Parathyroid adenoma (tissue), 2 donors: ENCODE measurements around the gene PRDM15.

Source experiments
- H2AFZ ChIP-seq: fragments of 300-600 bp; sonication (generic); one replicate; pipeline ENCODE4 v1.7.0; 2017; ENCODE audit warnings: antibody characterized with exemption, mild to moderate bottlenecking
- H3K27ac ChIP-seq: fragments of 300-600 bp; sonication (generic); one replicate; pipeline ENCODE4 v1.7.0; 2017
- H3K27me3 ChIP-seq: fragments of 300-600 bp; sonication (generic); one replicate; pipeline ENCODE4 v1.7.0; 2017; ENCODE audit warnings: low read length; ENCODE audit not compliant: control insufficient read depth, insufficient read depth
- H3K36me3 ChIP-seq: fragments of 300-600 bp; sonication (generic); one replicate; pipeline ENCODE4 v1.7.0; 2017; ENCODE audit warnings: low read length; ENCODE audit not compliant: control insufficient read depth, insufficient read depth
- H3K4me1 ChIP-seq: fragments of 300-600 bp; sonication (generic); one replicate; pipeline ENCODE4 v1.7.0; 2017; ENCODE audit warnings: control low read depth
- H3K4me2 ChIP-seq: fragments of 300-600 bp; sonication (generic); one replicate; pipeline ENCODE4 v1.7.0; 2017; ENCODE audit warnings: low read length
- H3K4me3 ChIP-seq: fragments of 300-600 bp; sonication (generic); one replicate; pipeline ENCODE4 v1.7.0; 2017; ENCODE audit warnings: low read depth, low read length
- H3K79me2 ChIP-seq: fragments of 300-600 bp; sonication (generic); one replicate; pipeline ENCODE4 v1.7.0; 2017; ENCODE audit warnings: control low read depth
- H3K9ac ChIP-seq: fragments of 300-600 bp; sonication (generic); one replicate; pipeline ENCODE4 v1.7.0; 2017; ENCODE audit warnings: mild to moderate bottlenecking
- H3K9me3 ChIP-seq: fragments of 300-600 bp; sonication (generic); one replicate; pipeline ENCODE4 v1.7.0; 2017; ENCODE audit warnings: low read length; ENCODE audit not compliant: control insufficient read depth
- TF ChIP-seq, protein P1 (sequence below): fragments of 300-600 bp; sonication (generic); IDR thresholded peaks from one replicate; pipeline ENCODE4 v1.7.0; 2017; ENCODE audit warnings: antibody characterized with exemption, mild to moderate bottlenecking
- donor health status: primary hyperparathyroidism.

Gene PRDM15

DNA sequence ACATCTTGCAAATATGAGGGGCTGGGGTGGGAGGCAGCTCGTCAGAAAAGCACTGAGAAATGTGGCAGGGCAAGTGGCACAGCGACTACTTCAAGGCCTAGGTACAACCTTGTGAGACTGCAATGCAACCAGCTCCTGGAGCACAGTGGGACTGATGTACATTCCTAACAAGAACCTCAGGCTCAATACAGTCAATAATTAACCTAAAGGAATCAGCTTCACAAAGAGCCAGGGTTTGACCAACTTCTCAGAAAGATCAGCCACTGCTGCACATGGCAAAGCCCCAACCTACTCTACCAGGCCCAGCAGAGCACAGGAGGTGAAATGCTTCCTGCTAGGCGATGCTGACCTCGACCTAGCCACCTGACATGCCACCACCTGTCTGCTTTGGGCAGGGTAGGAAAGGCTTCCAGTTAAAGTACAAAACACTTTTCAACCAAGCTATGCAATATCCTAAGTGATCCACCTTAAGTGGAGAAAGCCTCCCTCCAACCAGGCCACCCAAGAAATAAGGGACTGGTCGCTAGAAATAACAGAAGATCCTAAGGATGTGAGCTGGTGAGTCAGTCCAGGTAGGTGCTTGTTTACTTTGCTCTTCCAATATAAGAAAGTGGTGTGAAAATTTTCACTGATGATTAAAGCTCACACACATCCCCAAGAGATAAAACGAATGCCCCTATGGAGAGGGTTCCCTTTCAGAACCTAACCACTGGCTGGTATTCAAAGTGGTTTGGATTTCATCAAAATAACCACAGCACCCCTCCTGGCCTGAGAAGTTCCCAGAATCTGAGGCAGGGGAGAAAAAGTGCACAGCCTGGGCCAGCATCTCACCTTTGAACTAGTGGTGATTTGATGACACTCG, 114.4 kb downstream of the PRDM15 start:
- Histone ChIP-seq H3K4me1 (peaks cover 2% of the 10 kb centered on the region), H3K9ac (no peak overlapping the region), H3K4me3 (peak overlapping the region; percentile 79), H3K36me3 (no peaks in the 10 kb centered on the region), H3K4me2 (peak overlapping the region; percentile 88), H2AFZ (no peak overlapping the region), H3K9me3 (no peaks in the 10 kb centered on the region), H3K79me2 (peaks cover 10% of the 10 kb centered on the region), H3K27ac (no peak overlapping the region), H3K27me3 (no peaks in the 10 kb centered on the region)
- TF ChIP-seq, protein P1, sequence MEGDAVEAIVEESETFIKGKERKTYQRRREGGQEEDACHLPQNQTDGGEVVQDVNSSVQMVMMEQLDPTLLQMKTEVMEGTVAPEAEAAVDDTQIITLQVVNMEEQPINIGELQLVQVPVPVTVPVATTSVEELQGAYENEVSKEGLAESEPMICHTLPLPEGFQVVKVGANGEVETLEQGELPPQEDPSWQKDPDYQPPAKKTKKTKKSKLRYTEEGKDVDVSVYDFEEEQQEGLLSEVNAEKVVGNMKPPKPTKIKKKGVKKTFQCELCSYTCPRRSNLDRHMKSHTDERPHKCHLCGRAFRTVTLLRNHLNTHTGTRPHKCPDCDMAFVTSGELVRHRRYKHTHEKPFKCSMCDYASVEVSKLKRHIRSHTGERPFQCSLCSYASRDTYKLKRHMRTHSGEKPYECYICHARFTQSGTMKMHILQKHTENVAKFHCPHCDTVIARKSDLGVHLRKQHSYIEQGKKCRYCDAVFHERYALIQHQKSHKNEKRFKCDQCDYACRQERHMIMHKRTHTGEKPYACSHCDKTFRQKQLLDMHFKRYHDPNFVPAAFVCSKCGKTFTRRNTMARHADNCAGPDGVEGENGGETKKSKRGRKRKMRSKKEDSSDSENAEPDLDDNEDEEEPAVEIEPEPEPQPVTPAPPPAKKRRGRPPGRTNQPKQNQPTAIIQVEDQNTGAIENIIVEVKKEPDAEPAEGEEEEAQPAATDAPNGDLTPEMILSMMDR: no peak

DNA sequence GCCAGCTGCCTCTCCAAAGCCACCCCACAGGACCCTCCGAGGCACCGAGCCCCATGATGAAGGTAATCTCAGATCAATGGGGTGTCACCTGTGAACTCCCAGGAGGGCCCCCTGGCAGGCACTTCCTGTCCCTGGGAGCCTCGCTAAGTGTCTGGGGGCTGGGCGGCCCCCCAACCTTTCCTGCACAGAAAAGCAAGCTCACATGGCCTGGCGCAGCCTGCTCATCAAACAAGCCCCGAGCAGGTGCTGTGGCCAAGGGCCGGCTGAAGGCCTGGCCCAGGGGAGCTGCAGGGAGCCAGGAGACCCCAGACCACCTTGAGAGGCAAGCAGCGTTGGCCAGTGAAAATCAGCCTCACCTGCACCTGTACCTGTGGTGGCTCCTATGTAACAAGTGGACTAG, 115.1 kb downstream of the PRDM15 start:
- no peak overlapping the region for H2AFZ ChIP-seq
- H3K4me2 ChIP-seq: no peak overlapping the region
- no peaks in the 10 kb centered on the region for H3K27me3 ChIP-seq
- peaks cover 2% of the 10 kb centered on the region for H3K4me1 ChIP-seq
- no peak overlapping the region for H3K27ac ChIP-seq
- H3K36me3 ChIP-seq: no peaks in the 10 kb centered on the region
- no peak overlapping the region for H3K4me3 ChIP-seq
- peaks cover 12% of the 10 kb centered on the region for H3K79me2 ChIP-seq
- no peak overlapping the region for H3K9ac ChIP-seq
- no peaks in the 10 kb centered on the region for H3K9me3 ChIP-seq
- TF ChIP-seq, protein P1: no peak

DNA sequence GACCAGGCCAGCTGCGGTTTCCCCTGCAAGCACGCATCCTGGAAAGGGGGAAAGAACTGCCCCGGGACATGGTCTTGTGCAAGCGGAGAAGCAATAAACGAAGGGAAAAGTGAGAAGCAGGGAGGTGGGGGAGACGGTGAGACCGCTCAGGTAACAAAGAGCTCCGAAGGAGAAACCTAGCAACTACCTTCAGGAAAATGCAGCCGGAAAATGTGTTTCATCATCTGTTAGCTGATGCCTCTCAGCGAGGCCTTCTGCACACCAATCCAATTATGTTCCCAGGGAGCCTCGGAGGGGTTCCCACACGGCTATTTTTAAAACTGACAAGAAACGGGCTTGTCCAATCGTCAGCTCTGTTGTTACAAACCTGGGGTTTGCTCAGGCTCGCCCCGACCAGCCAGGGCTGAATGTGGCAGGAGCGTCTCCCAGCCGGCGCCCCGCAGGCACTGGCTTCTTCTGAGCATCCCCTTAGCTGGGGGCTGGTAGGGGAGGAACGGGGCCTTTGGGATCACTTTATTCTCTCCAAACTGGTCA, 115.7 kb downstream of the PRDM15 start:
- Histone ChIP-seq H3K79me2 (peaks cover 14% of the 10 kb centered on the region), H3K27me3 (no peaks in the 10 kb centered on the region), H3K9ac (no peak overlapping the region), H3K36me3 (no peaks in the 10 kb centered on the region), H3K4me3 (no peak overlapping the region), H2AFZ (no peak overlapping the region), H3K4me2 (no peak overlapping the region), H3K27ac (no peak overlapping the region), H3K9me3 (no peaks in the 10 kb centered on the region), H3K4me1 (peaks cover 2% of the 10 kb centered on the region)
- TF ChIP-seq, protein P1: no peak

DNA sequence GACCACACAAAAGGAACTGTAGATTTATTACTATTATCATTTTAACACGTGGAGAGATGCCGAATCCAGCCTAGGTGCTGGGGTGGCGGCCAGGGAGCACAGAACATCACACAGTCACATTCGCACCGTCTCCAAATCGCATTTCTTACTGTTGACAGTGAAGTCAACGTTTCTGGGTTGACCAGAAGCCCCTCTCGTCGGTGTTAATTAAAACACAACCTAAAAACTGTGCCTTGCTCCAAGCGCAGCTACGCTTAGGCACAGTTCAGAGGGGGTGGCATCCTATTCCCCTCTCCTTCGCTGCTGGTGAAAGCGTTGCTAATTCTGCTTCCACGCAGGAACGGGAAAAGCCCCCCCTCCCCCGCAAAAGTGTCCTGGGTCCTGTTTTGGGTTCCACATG, 116.4 kb downstream of the PRDM15 start:
- Histone ChIP-seq H3K4me1 (peaks cover 2% of the 10 kb centered on the region), H3K4me3 (no peak overlapping the region), H3K27ac (no peak overlapping the region), H3K27me3 (no peaks in the 10 kb centered on the region), H3K9me3 (no peaks in the 10 kb centered on the region), H3K79me2 (peaks cover 14% of the 10 kb centered on the region), H2AFZ (no peak overlapping the region), H3K36me3 (no peaks in the 10 kb centered on the region), H3K9ac (no peak overlapping the region), H3K4me2 (no peak overlapping the region)
- TF ChIP-seq, protein P1: no peak
